ENCODE measurements around the gene PEDS1.
"Not testable (repeated sequence)": the region's sequence is repeated elsewhere in the genome, so short reads cannot be mapped to it uniquely, and the experiment has no call there.

PEDS1 gene

GRCh38 chr20:50190251-50191064 is 36.9 kb upstream of the PEDS1 start, which contains the start of gene CEBPB:
Gene CEBPB (plus strand): TSS chr20:50190830. CDS start chr20:50191034, 204 bp downstream.
- peak; percentile 96 for DNase-seq (ENCODE audit: low spot score)

GRCh38 chr20:50189681-50190250 is 36.2 kb upstream of the PEDS1 start:
- DNase-seq (ENCODE audit: low spot score), result no peak

GRCh38 chr20:50188879-50189680 is 35.6 kb upstream of the PEDS1 start:
- no peak for DNase-seq (ENCODE audit: low spot score)

GRCh38 chr20:50188287-50188688 is 34.8 kb upstream of the PEDS1 start:
- no peak for DNase-seq (ENCODE audit: low spot score)

GRCh38 chr20:50187403-50188051 is 34.0 kb upstream of the PEDS1 start:
- no peak for DNase-seq (ENCODE audit: low spot score)

- no peak for DNase-seq (ENCODE audit: low spot score)
These were observed 33.5 kb upstream of the PEDS1 start for GRCh38 chr20:50186987-50187402.

- peak; percentile 94 for DNase-seq (ENCODE audit: low spot score)
These were observed 32.8 kb upstream of the PEDS1 start for GRCh38 chr20:50186151-50186885.

- no peak for DNase-seq (ENCODE audit: low spot score)
These were observed 31.9 kb upstream of the PEDS1 start for GRCh38 chr20:50185426-50185825.

- no peak for DNase-seq (ENCODE audit: low spot score)
These were observed 28.8 kb upstream of the PEDS1 start for GRCh38 chr20:50182346-50182745.

GRCh38 chr20:50181344-50181743 is 27.8 kb upstream of the PEDS1 start:
- no peak for DNase-seq (ENCODE audit: low spot score)

- DNase-seq (ENCODE audit: low spot score), result not testable (repeated sequence)
These were observed 25.1 kb upstream of the PEDS1 start for GRCh38 chr20:50178672-50179071.

- DNase-seq (ENCODE audit: low spot score), result no peak
These were observed 22.7 kb upstream of the PEDS1 start for GRCh38 chr20:50175938-50176933.

GRCh38 chr20:50174456-50174855 is 20.9 kb upstream of the PEDS1 start:
- DNase-seq (ENCODE audit: low spot score), result no peak

- DNase-seq (ENCODE audit: low spot score), result peak; percentile 86
These were observed 19.0 kb upstream of the PEDS1 start for GRCh38 chr20:50172347-50173013.

GRCh38 chr20:50170549-50171220 is 17.2 kb upstream of the PEDS1 start:
- no peak for DNase-seq (ENCODE audit: low spot score)

GRCh38 chr20:50169329-50169823 is 15.9 kb upstream of the PEDS1 start:
- no peak for DNase-seq (ENCODE audit: low spot score)

- peak; percentile 94 for DNase-seq (ENCODE audit: low spot score)
These were observed 12.4 kb upstream of the PEDS1 start for GRCh38 chr20:50165684-50166554.

All from left forelimb (tissue), 1 donor.